ENCODE measurements around the gene FAM13C.
"Not testable (repeated sequence)": the region's sequence is repeated elsewhere in the genome, so short reads cannot be mapped to it uniquely, and the experiment has no call there.

FAM13C gene

GRCh38 chr10:59272061-59272460 is 90.3 kb downstream of the FAM13C start:
- DNase-seq = no peak

- no peak for DNase-seq
Measured at GRCh38 chr10:59271160-59271559, 91.2 kb downstream of the FAM13C start.

- no peak for DNase-seq
Measured at GRCh38 chr10:59270492-59270891, 91.9 kb downstream of the FAM13C start.

- no peak for DNase-seq
Measured at GRCh38 chr10:59269651-59270050, 92.7 kb downstream of the FAM13C start.

GRCh38 chr10:59268460-59268859 is 93.9 kb downstream of the FAM13C start:
- no peak for DNase-seq

GRCh38 chr10:59266321-59266720 is 96.0 kb downstream of the FAM13C start:
- no peak for DNase-seq

GRCh38 chr10:59265141-59265540 is 97.2 kb downstream of the FAM13C start:
- DNase-seq = no peak

- DNase-seq = no peak
Measured at GRCh38 chr10:59258890-59259289, 103.5 kb downstream of the FAM13C start.

- DNase-seq = no peak
Measured at GRCh38 chr10:59257224-59257623, 105.1 kb downstream of the FAM13C start.

GRCh38 chr10:59255463-59255862 is 106.9 kb downstream of the FAM13C start:
- DNase-seq = no peak

- no peak for DNase-seq
Measured at GRCh38 chr10:59252491-59252890, 109.9 kb downstream of the FAM13C start.

GRCh38 chr10:59245686-59246085 is 116.7 kb downstream of the FAM13C start:
- DNase-seq = no peak

- no peak for DNase-seq
Measured at GRCh38 chr10:59244871-59245270, 117.5 kb downstream of the FAM13C start.

GRCh38 chr10:59243611-59244195 is 118.6 kb downstream of the FAM13C start:
- no peak for DNase-seq

GRCh38 chr10:59242991-59243390 is 119.4 kb downstream of the FAM13C start:
- DNase-seq = no peak

- no peak for DNase-seq
Measured at GRCh38 chr10:59242057-59242456, 120.3 kb downstream of the FAM13C start.

GRCh38 chr10:59240582-59241183 is 121.7 kb downstream of the FAM13C start:
- no peak for DNase-seq

- not testable (repeated sequence) for DNase-seq
Measured at GRCh38 chr10:59239108-59239507, 123.2 kb downstream of the FAM13C start.

- no peak for DNase-seq
Measured at GRCh38 chr10:59237775-59238174, 124.6 kb downstream of the FAM13C start.

- no peak for DNase-seq
Measured at GRCh38 chr10:59236064-59236697, 126.2 kb downstream of the FAM13C start.

- DNase-seq = no peak
Measured at GRCh38 chr10:59234816-59235429, 127.4 kb downstream of the FAM13C start.

- DNase-seq = no peak
Measured at GRCh38 chr10:59234194-59234593, 128.2 kb downstream of the FAM13C start.

GRCh38 chr10:59229441-59229840 is 132.9 kb downstream of the FAM13C start:
- DNase-seq = no peak

- DNase-seq = no peak
Measured at GRCh38 chr10:59227136-59227673, 135.1 kb downstream of the FAM13C start.
